Tibial nerve (tissue), 4 donors: ENCODE data around the gene CHRDL2. TPM values are rescaled to one million over a fixed set of nuclear protein-coding genes. Genes with fewer than 3 reads are reported as not detected.

ENCODE experiments used
- DNase-seq, 2 donors: peaks; one replicate each; pipeline ENCODE4 v3.0.0-alpha.2; 2019; ENCODE audit warnings: low spot score in 2 of 2
- H3K27ac ChIP-seq, 4 donors: fragments of 200-600 bp; sonication (generic) in 3 of 4; one replicate each; pipeline ENCODE4 v1.5.1; 2017 to 2019; ENCODE audit warnings: mild to moderate bottlenecking in 1 of 4
- H3K27me3 ChIP-seq, 2 donors: fragments of 200-600 bp; sonication (generic) in 1 of 2; one replicate each; pipeline versions ENCODE4 v1.5.1 to v1.6.0; 2017 to 2019
- H3K36me3 ChIP-seq, 3 donors: fragments of 200-600 bp; sonication (generic); one replicate each; pipeline ENCODE4 v1.5.1; 2018 to 2019
- H3K4me1 ChIP-seq, 4 donors: fragments of 200-600 bp; sonication (generic) in 3 of 4; one replicate each; pipeline ENCODE4 v1.5.1; 2017 to 2019
- H3K4me3 ChIP-seq, 4 donors: fragments of 200-600 bp; sonication (generic) in 3 of 4; one replicate each; pipeline ENCODE4 v1.5.1; 2017 to 2019; ENCODE audit warnings: mild to moderate bottlenecking in 1 of 4, moderate library complexity in 1 of 4
- H3K9me3 ChIP-seq, 4 donors: fragments of 200-600 bp; sonication (generic) in 3 of 4; one replicate each; pipeline ENCODE4 v1.5.1; 2017 to 2019
- CTCF ChIP-seq, 5 experiments: fragments of 200-600 bp in 3 of 5; fragments of 450-650 bp in 2 of 5; sonication (generic) in 3 of 5; IDR thresholded peaks; one replicate each; pipeline ENCODE4 v1.5.1; 2016 to 2019; ENCODE audit warnings: antibody characterized with exemption in 5 of 5, mild to moderate bottlenecking in 3 of 5, moderate library complexity in 2 of 5
- EP300 ChIP-seq, 2 donors: sonication (generic); formaldehyde crosslinking; IDR thresholded peaks; one replicate each; pipeline ENCODE4 v1.6.1; 2017; ENCODE audit warnings: antibody characterized with exemption in 2 of 2, mild to moderate bottlenecking in 1 of 2
- POLR2A ChIP-seq, 2 donors: fragments of 450-650 bp; IDR thresholded peaks; one replicate each; pipeline ENCODE4 v1.6.1; 2017; ENCODE audit warnings: antibody characterized with exemption in 2 of 2, mild to moderate bottlenecking in 2 of 2, moderate library complexity in 2 of 2
- WGBS, 2 donors: methylation state at CpG; one replicate each; pipeline ENCODE4 v1.1.5; 2018; 5-methylcytosine and 5-hydroxymethylcytosine counted together
- total RNA-seq, 4 donors: library from RNA; depleted of rRNA; stranded (reverse); fragments of >200 nt; gene quantifications; one replicate each; pipeline ENCODE4 v1.1.0, GENCODE V29; 2016

CHRDL2 gene
- total RNA-seq, 4 donors from 2014 or later, result not detected

- WGBS, 2 donors, result 80 to 87% methylated on average over 3 of the region's 3 CpGs
Measured at GRCh38 chr11:74721479-74721835, 9.8 kb downstream of the CHRDL2 start.

DNA sequence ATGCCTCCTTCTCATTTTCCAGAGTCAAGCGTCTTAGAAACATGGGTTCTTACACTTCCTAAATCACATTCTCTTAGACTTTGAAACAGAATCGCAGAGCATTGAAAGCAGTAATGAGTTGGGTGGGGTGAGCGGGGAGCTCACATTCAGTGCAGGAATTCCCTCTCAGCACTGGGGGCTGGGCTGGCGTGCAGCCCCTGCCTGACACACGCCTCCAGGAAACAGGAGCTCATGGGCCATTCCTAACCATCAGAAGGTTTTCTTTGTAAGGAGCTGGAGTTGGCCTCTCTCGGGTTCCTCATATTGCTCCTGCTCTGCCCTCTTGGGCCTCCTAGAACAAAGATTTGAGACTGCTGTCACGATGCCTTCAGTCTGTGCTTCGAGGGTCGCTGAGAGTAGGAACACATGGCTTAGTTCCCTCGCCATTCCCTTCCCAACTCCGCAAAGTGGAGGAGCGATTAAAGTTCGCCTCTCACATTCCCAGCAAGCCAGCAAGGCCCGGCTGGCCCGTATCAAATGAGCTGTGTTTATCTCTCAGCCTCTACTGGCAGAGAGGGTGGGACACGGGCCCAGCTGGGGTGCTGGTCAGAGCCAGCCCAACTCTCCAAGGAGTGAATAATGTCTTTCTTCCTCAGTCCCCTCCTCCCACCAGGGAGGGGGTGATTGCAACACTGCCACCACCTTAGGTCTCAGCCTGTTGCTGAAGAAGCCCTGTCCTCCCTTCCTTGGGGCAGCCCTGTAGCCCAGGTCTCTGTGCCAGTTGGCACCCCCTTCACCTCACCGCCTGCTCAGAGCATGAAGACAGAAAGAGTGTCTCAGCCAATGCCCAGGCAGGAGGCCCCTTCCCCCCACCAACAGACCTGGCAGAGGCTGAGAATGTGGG is 10.4 kb downstream of the CHRDL2 start:
- H3K27ac ChIP-seq, result peak overlapping the region; percentile 56 to 88 (median 72)
- no peak for DNase-seq
- no peaks in the 10 kb centered on the region for H3K36me3 ChIP-seq
- no peaks in the 10 kb centered on the region for H3K9me3 ChIP-seq
- no peaks in the 10 kb centered on the region for H3K27me3 ChIP-seq
- H3K4me1 ChIP-seq, result peaks cover 0 to 45% (median 23%) of the 10 kb centered on the region in 4 donors
- no peak overlapping the region for H3K4me3 ChIP-seq
- 47 to 49% methylated on average over 17 of the region's 17 CpGs for WGBS, 2 donors
- peak in 1 of 2 donors; percentile 65 for TF ChIP-seq EP300 (IDR thresholded peaks at IDR 0.05)
- TF ChIP-seq POLR2A (IDR thresholded peaks at IDR 0.05), result peak in 1 of 2 donors; percentile 30
- no peak for TF ChIP-seq CTCF (IDR thresholded peaks at IDR 0.05)

More at GRCh38 chr11:74721479-74721835, 9.8 kb downstream of the CHRDL2 start:
- H3K4me3 ChIP-seq, result no peak overlapping the region
- TF ChIP-seq POLR2A (IDR thresholded peaks at IDR 0.05) (no peak), EP300 (IDR thresholded peaks at IDR 0.05) (no peak), CTCF (IDR thresholded peaks at IDR 0.05) (no peak)
- no peaks in the 10 kb centered on the region for H3K9me3 ChIP-seq
- peaks cover 0 to 47% (median 25%) of the 10 kb centered on the region in 4 donors for H3K4me1 ChIP-seq
- H3K36me3 ChIP-seq, result no peaks in the 10 kb centered on the region
- H3K27ac ChIP-seq, result peak overlapping the region; percentile 56 to 88 (median 72)
- no peak for DNase-seq
- no peaks in the 10 kb centered on the region for H3K27me3 ChIP-seq

GRCh38 chr11:74719011-74719410 is 12.2 kb downstream of the CHRDL2 start:
- WGBS, 2 donors, result 90 to 94% methylated on average over 5 of the region's 5 CpGs
- Histone ChIP-seq H3K36me3 (no peaks in the 10 kb centered on the region), H3K27me3 (no peaks in the 10 kb centered on the region), H3K4me3 (no peak overlapping the region), H3K9me3 (no peaks in the 10 kb centered on the region), H3K4me1 (peaks cover 0 to 45% (median 23%) of the 10 kb centered on the region in 4 donors), H3K27ac (peak overlapping the region in 1 of 4 donors; percentile 83)
- no peak for DNase-seq
- TF ChIP-seq CTCF (IDR thresholded peaks at IDR 0.05) (no peak), POLR2A (IDR thresholded peaks at IDR 0.05) (no peak), EP300 (IDR thresholded peaks at IDR 0.05) (no peak)

GRCh38 chr11:74717221-74717969 is 13.8 kb downstream of the CHRDL2 start:
- Histone ChIP-seq H3K4me1 (peaks cover 0 to 45% (median 23%) of the 10 kb centered on the region in 4 donors), H3K27ac (peak overlapping the region in 3 of 4 donors; percentile 28 to 84 (median 75))
- 34 to 40% methylated on average over 5 of the region's 5 CpGs for WGBS, 2 donors

More at GRCh38 chr11:74717221-74717969, 13.8 kb downstream of the CHRDL2 start:
- TF ChIP-seq POLR2A (IDR thresholded peaks at IDR 0.05) (no peak), CTCF (IDR thresholded peaks at IDR 0.05) (no peak), EP300 (IDR thresholded peaks at IDR 0.05) (no peak)
- H3K4me3 ChIP-seq, result no peak overlapping the region
- no peak for DNase-seq
- H3K36me3 ChIP-seq, result no peaks in the 10 kb centered on the region
- no peaks in the 10 kb centered on the region for H3K27me3 ChIP-seq
- H3K9me3 ChIP-seq, result no peaks in the 10 kb centered on the region
